Breast epithelium (tissue), 4 donors: ENCODE results near the gene PPP6R3. TPM values are rescaled to one million over a fixed set of nuclear protein-coding genes. Genes with fewer than 3 reads are reported as not detected.

Experiments used
- DNase-seq, 2 donors: peaks; one replicate each; pipeline ENCODE4 v3.0.0-alpha.2; 2019; ENCODE audit warnings: low spot score in 2 of 2
- H3K27ac ChIP-seq, 2 donors: fragments of 200-600 bp; sonication (generic) in 1 of 2; one replicate each; pipeline ENCODE4 v1.5.1; 2016 to 2019; ENCODE audit warnings: mild to moderate bottlenecking in 1 of 2
- H3K27me3 ChIP-seq, 2 donors: fragments of 200-600 bp; sonication (generic) in 1 of 2; one replicate each; pipeline versions ENCODE4 v1.5.1 to v1.6.0; 2017 to 2019; ENCODE audit warnings: control low read depth in 1 of 2, mild to moderate bottlenecking in 1 of 2
- H3K36me3 ChIP-seq: fragments of 200-600 bp; one replicate; pipeline ENCODE4 v1.5.1; 2019
- H3K4me1 ChIP-seq, 2 donors: fragments of 200-600 bp; sonication (generic); one replicate each; pipeline ENCODE4 v1.5.1; 2016 to 2019; ENCODE audit warnings: control low read depth in 1 of 2
- H3K4me3 ChIP-seq, 3 donors: fragments of 200-600 bp; sonication (generic); 1 replicate in 2 of 3; 2 replicates in 1 of 3; pipeline ENCODE4 v1.5.1; 2016 to 2019; ENCODE audit warnings: mild to moderate bottlenecking in 3 of 3, moderate library complexity in 2 of 3
- H3K9me3 ChIP-seq, 2 donors: fragments of 200-600 bp; sonication (generic) in 1 of 2; one replicate each; pipeline ENCODE4 v1.5.1; 2016 to 2019; ENCODE audit warnings: control low read depth in 1 of 2
- POLR2A ChIP-seq: fragments of 450-650 bp; IDR thresholded peaks from one replicate; pipeline ENCODE4 v1.6.1; 2016; ENCODE audit warnings: antibody characterized with exemption, mild to moderate bottlenecking, moderate library complexity
- POLR2AphosphoS5 ChIP-seq, 3 donors: sonication (generic); formaldehyde crosslinking; IDR thresholded peaks; one replicate each; pipeline ENCODE4 v1.6.1; 2017; ENCODE audit warnings: antibody characterized with exemption in 3 of 3
- intact Hi-C: fragments of 100-400 bp; cut with DNase I; formaldehyde crosslinking; loops from one replicate; pipeline ENCODE4 v1.15.1; 2023; ENCODE audit warnings: low total_unique reads
- total RNA-seq, 3 donors: library from RNA; depleted of rRNA; stranded (reverse); fragments of >200 nt; gene quantifications; one replicate each; pipeline ENCODE4 v1.1.0, GENCODE V29; 2016
- TF ChIP-seq, protein P1 (sequence below), 3 donors: fragments of 450-650 bp; IDR thresholded peaks; one replicate each; pipeline ENCODE4 v1.5.1; 2016 to 2017; ENCODE audit warnings: antibody characterized with exemption in 3 of 3, mild to moderate bottlenecking in 3 of 3, moderate library complexity in 3 of 3

PPP6R3 gene
- total RNA-seq, 3 donors from 2014 or later = 113 to 227 (median 183) TPM

DNA sequence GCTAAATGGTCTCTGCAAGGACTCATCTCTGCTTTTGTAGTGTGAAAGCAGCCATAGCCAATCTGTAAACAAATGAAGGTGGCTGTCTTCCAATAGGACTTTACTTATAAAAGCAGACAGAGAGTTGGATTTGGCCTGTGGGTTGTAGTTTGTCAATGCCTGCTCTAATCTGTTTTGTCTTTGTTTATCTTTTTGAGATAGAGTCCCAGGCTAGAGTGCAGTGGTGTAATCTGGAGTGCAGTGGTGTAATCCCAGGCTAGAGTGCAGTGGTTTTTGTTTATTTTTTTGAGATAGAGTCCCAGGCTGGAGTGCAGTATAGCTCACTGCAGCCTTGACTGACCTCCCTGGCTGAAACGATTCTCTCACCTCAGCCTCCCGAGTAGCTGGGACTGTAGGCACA lies 8.6 kb downstream of the PPP6R3 start:
- H3K27me3 ChIP-seq = no peaks in the 10 kb centered on the region
- DNase-seq = no peak
- intact Hi-C loops = no loop called here
- no peak overlapping the region for H3K27ac ChIP-seq
- peaks cover 12 to 13% of the 10 kb centered on the region in 2 donors for H3K4me1 ChIP-seq
- H3K9me3 ChIP-seq = no peaks in the 10 kb centered on the region
- no peak overlapping the region for H3K4me3 ChIP-seq
- TF ChIP-seq POLR2A (no peak), POLR2AphosphoS5 (IDR thresholded peaks at IDR 0.05) (no peak)
- TF ChIP-seq, protein P1, sequence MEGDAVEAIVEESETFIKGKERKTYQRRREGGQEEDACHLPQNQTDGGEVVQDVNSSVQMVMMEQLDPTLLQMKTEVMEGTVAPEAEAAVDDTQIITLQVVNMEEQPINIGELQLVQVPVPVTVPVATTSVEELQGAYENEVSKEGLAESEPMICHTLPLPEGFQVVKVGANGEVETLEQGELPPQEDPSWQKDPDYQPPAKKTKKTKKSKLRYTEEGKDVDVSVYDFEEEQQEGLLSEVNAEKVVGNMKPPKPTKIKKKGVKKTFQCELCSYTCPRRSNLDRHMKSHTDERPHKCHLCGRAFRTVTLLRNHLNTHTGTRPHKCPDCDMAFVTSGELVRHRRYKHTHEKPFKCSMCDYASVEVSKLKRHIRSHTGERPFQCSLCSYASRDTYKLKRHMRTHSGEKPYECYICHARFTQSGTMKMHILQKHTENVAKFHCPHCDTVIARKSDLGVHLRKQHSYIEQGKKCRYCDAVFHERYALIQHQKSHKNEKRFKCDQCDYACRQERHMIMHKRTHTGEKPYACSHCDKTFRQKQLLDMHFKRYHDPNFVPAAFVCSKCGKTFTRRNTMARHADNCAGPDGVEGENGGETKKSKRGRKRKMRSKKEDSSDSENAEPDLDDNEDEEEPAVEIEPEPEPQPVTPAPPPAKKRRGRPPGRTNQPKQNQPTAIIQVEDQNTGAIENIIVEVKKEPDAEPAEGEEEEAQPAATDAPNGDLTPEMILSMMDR (IDR thresholded peaks at IDR 0.05) = no peak
- no peaks in the 10 kb centered on the region for H3K36me3 ChIP-seq

DNA sequence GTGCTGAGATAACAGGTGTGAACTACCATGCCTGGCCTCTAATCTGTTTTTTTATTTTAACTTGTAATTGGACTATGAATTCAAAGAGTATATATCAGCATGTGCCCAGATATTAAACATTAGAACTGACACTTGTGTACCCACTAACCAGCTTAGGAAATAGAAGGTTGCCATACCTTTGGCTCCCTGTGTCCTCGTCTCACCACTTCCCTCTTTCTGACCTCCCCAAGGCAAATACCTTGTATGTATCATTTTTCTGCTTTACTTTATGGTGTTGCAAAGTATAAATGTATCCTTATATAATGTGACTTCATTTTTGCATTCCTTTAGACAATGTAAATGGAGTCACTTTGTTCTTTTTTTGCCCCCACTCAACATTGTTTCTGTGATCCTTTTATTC lies 9.1 kb downstream of the PPP6R3 start:
- H3K4me3 ChIP-seq = no peak overlapping the region
- DNase-seq = no peak
- H3K36me3 ChIP-seq = no peaks in the 10 kb centered on the region
- intact Hi-C loops = no loop called here
- H3K27me3 ChIP-seq = no peaks in the 10 kb centered on the region
- no peak overlapping the region for H3K27ac ChIP-seq
- H3K4me1 ChIP-seq = peaks cover 9 to 12% of the 10 kb centered on the region in 2 donors
- no peaks in the 10 kb centered on the region for H3K9me3 ChIP-seq
- TF ChIP-seq POLR2AphosphoS5 (IDR thresholded peaks at IDR 0.05) = no peak
- TF ChIP-seq, protein P1 (IDR thresholded peaks at IDR 0.05) = no peak
- TF ChIP-seq POLR2A = no peak

DNA sequence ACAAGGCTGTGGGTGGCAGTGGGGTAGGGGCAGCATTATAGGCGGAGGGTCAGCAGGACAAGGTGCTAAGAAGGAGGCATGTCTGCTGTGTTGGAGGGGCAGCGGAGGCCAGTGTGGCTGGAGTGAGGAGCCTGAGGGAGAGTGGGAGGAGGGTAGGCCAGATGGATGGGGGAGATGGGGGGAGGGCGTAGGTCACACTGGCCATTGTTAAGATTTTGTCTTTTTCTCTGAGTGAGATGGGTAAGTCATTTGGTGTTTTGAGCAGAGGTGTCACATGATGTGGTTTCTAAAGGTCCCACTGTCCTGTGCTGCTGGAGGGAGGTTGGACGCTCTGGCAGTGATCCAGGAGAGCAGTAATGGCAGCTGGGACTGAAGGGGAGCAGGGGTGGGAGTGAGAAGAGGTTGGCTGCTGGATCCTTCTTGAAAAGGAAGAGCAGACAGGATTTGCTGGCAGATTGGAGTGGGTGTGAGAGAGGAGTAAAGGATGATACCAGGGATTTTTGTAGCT lies 9.8 kb downstream of the PPP6R3 start:
- H3K27ac ChIP-seq = no peak overlapping the region
- peak overlapping the region in 1 of 3 donors; percentile 13 for H3K4me3 ChIP-seq
- no peak for DNase-seq
- no peaks in the 10 kb centered on the region for H3K9me3 ChIP-seq
- H3K36me3 ChIP-seq = no peaks in the 10 kb centered on the region
- H3K4me1 ChIP-seq = peaks cover 9 to 12% of the 10 kb centered on the region in 2 donors
- TF ChIP-seq POLR2AphosphoS5 (IDR thresholded peaks at IDR 0.05) = no peak
- TF ChIP-seq POLR2A = no peak
- TF ChIP-seq, protein P1 (IDR thresholded peaks at IDR 0.05) = no peak
- no peaks in the 10 kb centered on the region for H3K27me3 ChIP-seq
- intact Hi-C loops = no loop called here

DNA sequence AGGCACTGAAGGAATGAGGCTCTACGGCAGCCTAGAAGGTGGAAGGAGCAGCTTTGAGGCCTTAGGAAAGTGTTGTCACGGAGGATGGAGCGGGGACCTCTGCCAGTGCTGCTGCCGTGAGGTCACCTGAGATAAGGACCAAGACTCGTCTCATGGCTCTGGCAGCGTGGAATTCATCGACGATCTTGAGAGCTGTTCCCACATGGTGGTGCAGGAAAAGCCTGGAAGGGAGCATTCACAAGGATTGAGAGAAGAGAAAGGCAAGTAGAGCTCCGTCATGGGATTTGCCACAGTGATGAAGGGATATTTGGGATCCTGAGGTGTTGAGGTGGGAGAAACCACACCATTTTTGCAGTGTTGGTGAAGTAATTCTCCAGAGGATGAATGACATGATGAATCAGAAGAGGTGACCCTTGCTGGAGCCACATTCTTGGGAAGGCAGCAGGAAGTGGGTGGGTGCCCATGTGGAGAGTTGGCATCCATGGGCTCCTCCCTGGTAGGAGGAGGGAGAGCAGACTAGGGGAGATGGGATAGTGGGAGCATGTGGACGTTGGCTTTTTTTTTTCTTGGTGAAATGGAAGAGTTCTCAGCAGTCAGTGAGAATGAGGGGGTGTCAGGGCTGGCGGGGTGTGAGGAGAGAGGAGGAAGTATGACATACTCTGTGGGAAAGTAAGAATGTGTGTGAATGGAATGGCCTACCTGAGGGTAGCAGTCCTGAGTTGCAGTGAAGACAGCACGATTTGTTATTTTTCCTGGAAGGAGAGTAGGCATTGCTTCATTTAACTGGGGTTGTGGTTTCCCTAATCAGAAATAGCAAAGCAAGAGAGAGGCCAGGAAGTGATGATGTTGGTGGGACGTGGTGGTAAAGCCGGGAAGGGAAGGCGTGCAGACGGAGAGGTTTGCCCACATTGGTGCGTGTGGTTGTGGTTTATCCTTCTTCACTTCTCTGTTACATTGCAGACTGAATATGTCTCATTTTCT lies 11.1 kb downstream of the PPP6R3 start:
- Histone ChIP-seq H3K27ac (peak overlapping the region; percentile 25 to 40), H3K4me3 (peak overlapping the region in 1 of 3 donors; percentile 5), H3K36me3 (no peaks in the 10 kb centered on the region), H3K27me3 (no peaks in the 10 kb centered on the region), H3K9me3 (no peaks in the 10 kb centered on the region), H3K4me1 (peaks cover 9 to 12% of the 10 kb centered on the region in 2 donors)
- DNase-seq = no peak
- TF ChIP-seq, protein P1 (IDR thresholded peaks at IDR 0.05) = no peak
- no peak for TF ChIP-seq POLR2A
- peak in 1 of 3 donors; percentile 14 for TF ChIP-seq POLR2AphosphoS5 (IDR thresholded peaks at IDR 0.05)
- intact Hi-C loops = no loop called here

DNA sequence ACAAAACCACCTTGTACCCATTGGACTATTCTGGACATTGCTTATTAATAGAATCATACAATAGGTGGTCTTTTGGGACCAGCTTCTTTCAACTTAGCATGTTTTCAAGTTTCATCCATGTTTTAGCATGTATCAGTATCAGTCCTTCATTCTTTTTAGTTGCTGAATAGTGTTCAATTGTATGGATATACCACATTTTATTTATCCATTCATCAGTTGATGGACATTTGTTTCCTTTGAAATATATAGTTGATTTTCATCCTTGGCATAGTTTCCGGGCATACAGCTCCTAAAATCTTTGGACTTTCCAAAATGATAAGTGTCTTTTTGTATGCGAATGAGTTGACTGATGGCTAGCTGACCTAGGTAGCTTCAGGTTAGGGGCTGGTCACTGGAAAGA lies 12.2 kb downstream of the PPP6R3 start:
- DNase-seq = no peak
- Histone ChIP-seq H3K4me1 (peaks cover 9 to 12% of the 10 kb centered on the region in 2 donors), H3K9me3 (no peaks in the 10 kb centered on the region), H3K36me3 (no peaks in the 10 kb centered on the region), H3K4me3 (no peak overlapping the region), H3K27me3 (no peaks in the 10 kb centered on the region), H3K27ac (no peak overlapping the region)
- intact Hi-C loops = no loop called here
- TF ChIP-seq, protein P1 (IDR thresholded peaks at IDR 0.05) = no peak
- no peak for TF ChIP-seq POLR2A
- TF ChIP-seq POLR2AphosphoS5 (IDR thresholded peaks at IDR 0.05) = no peak
